Tracheal epithelial cell (primary cell): Measurements from ENCODE around the gene ANXA5. TPM values are rescaled to one million over a fixed set of nuclear protein-coding genes. Genes with fewer than 3 reads are reported as not detected.

Experiments
- total RNA-seq: library from RNA; depleted of rRNA; stranded (reverse); fragments of >200 nt; gene quantifications from 2 replicates; pipeline ENCODE4 v1.2.1, GENCODE V29; 2014

The ANXA5 gene
- 179 and 281 TPM in 2 replicates for total RNA-seq

GRCh38 chr4:121696581-121697461 lies at the start of gene ANXA5:
Gene ANXA5, minus strand, starts transcription at chr4:121696980. Its CDS starts 391 bp downstream, at chr4:121696589.

Other genes with a start within 250 kb of the ANXA5 start
- 0.24 TPM in 1 of 2 replicates, not detected in the other for gene SMIM43, start 68.2 kb upstream of the ANXA5 start, total RNA-seq
- 14.5 and 15.3 TPM in 2 replicates for gene EXOSC9, start 104.3 kb upstream of the ANXA5 start, total RNA-seq
- 1.9 and 9.4 TPM in 2 replicates for gene CCNA2, start 126.9 kb upstream of the ANXA5 start, total RNA-seq
- gene BBS7, start 173.5 kb upstream of the ANXA5 start, total RNA-seq, result 19.0 and 19.8 TPM in 2 replicates